Camera-type eye (tissue), 1 donor: Measurements from ENCODE around the gene TESK2. TPM values are rescaled to one million over a fixed set of nuclear protein-coding genes. Genes with fewer than 3 reads are reported as not detected.

Experiments used
- total RNA-seq: library from RNA; depleted of rRNA; stranded (reverse); fragments of >200 nt; gene quantifications from one replicate; pipeline ENCODE4 v1.2.3, GENCODE V29; 2014

Gene TESK2, protein sequence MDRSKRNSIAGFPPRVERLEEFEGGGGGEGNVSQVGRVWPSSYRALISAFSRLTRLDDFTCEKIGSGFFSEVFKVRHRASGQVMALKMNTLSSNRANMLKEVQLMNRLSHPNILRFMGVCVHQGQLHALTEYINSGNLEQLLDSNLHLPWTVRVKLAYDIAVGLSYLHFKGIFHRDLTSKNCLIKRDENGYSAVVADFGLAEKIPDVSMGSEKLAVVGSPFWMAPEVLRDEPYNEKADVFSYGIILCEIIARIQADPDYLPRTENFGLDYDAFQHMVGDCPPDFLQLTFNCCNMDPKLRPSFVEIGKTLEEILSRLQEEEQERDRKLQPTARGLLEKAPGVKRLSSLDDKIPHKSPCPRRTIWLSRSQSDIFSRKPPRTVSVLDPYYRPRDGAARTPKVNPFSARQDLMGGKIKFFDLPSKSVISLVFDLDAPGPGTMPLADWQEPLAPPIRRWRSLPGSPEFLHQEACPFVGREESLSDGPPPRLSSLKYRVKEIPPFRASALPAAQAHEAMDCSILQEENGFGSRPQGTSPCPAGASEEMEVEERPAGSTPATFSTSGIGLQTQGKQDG
- 4.8 TPM for total RNA-seq

DNA sequence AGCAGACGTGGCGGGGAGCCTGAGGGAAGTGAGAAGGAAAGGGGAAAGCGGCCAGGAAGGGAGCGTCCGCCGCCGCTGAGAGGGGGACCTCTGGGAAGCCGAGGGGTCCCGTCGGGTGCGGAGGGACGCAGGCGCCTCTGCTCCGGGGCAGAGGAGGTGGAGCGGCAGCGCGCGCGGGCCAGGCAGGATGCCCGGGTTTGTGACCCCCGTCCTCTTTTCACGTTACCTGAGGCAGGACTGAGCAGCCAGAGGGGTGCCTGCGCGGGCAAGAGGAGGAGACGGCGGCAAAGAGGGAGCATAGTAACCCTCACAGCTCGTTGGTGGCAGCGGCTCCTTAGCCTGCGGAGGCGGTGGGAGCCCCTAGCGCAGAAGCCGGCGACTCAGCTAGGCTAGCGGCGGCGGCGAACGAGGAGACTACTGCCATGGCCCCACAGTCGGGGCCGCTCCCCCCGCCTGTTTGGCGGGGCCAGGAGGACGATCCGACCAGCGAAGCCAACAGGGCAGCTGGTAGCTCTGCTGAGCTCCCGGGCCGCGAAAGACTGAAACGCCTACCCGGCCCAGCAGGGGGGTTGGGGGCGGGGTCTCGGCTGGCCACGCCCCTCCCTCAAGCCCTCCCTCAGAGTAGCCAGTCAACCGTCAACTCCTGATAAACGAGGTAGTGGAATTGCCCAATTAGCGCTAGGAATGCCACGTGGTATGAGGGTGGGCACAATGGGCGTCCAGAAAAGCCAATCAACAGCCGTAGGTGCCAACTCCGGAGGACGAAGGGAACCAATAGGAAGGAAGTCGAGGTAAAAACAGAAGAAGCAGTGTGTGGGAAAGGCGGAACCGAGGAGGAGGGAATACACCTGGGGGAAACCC lies at the start of gene TESK2:
TESK2 (minus strand) TSS at position 538 of the 861 bp plus-strand sequence. CDS start 33,378 bp downstream, outside the sequence.

DNA sequence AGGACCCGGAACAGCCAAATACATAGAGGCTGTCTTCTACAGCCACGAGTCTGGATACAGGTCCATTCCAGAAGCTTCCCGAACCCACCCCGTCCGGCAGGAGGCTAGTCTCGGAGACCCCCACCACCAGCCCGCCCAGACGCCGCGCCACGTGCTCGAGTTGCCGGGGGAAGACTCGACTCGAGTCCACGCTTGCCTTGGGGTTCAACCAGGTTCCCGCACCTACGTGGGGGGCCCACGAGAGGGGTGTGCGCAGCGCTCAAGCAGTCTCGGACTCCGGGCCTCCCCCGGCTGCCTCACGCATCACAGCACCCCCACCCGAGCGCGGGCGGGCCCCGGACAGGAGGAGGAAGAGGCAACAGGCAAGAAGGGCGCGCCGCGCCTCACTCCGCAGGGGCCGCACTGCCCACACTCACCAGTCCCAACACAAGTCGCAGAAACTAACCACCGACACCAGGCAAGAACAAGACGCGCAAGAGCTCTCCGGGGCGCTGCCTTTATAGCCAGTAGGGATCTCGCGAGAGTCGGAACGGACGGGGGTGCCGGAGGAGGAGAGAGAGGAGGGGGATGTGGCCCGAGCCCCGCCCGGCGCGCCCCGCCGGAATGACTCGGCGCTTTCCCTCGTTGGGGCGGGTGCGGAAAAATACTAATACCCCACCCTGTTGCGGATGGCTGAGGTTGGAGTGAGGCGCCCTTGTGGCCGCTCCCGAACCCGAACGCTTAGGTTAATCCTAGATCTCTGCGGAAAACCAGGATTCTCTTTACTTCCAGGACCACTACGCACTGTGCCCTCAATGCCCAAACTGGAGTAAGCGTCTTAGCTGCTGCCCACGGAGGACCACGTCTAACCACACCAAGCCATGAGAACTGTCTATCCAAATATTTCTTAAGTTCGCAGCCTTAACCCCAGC lies 30.7 kb upstream of the TESK2 start, which contains the start of gene PRDX1:
PRDX1 (minus strand) TSS at position 472 of the 911 bp plus-strand sequence. CDS start 2,841 bp downstream, outside the sequence.

DNA sequence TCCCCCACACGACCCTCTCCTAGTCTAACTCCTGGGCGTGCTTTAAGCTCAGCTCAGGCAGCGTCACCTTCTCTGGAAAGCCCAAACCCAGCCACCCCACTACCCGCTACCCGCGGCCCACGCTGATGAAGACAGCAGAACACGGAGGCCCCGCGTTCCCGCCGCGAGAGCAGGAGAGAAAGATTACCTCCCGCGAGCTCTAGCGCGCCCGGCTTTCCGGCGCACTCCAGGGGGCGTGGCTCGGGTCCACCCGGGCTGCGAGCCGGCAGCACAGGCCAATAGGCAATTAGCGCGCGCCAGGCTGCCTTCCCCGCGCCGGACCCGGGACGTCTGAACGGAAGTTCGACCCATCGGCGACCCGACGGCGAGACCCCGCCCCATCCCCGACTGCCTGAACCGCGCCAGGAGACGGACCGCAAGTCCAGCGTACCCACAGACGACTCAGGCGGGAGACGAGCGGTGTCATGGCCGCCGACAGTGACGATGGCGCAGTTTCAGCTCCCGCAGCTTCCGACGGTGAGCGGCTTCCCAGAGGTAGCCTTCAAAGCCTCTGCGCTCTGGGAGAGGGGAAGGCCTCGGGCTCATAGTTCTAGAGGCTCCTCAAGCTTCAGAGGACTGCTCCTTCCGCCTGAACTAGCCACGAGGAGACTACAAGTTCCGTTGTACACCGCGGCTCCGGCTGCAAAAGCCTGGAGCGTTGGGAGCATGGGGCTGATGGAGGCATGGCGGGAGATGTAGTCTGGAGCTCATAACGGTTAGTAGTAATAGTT lies 151.0 kb downstream of the TESK2 start, which contains the start of the genes MUTYH and TOE1:
MUTYH (minus strand) TSS at position 652 of the 770 bp plus-strand sequence. CDS start 5,935 bp downstream, outside the sequence.
TOE1 (plus strand) TSS at position 382 of the 770 bp plus-strand sequence; CDS start at position 465, 83 bp downstream.

GRCh38 chr1:45326627-45327623 lies 164.0 kb downstream of the TESK2 start, which contains the start of gene HPDL:
TSS of gene HPDL (plus strand) at chr1:45326895. CDS start at chr1:45327149, 254 bp downstream.

Other genes with a start within 250 kb of the TESK2 start
- 1.4 TPM for gene HPDL, start 164.3 kb downstream of the TESK2 start, total RNA-seq
- gene TOE1, start 151.0 kb downstream of the TESK2 start, total RNA-seq: 13.9 TPM
- gene MUTYH, start 150.7 kb downstream of the TESK2 start, total RNA-seq: 27.1 TPM
- 0.66 TPM for gene CCDC163, start 8.9 kb upstream of the TESK2 start, total RNA-seq
- 2.0 TPM for gene MMACHC, start 9.1 kb upstream of the TESK2 start, total RNA-seq
- 174 TPM for gene PRDX1, start 30.7 kb upstream of the TESK2 start, total RNA-seq
- gene AKR1A1, start 59.7 kb upstream of the TESK2 start, total RNA-seq: 57.1 TPM
- gene NASP, start 92.9 kb upstream of the TESK2 start, total RNA-seq: 130 TPM
- gene CCDC17, start 132.9 kb upstream of the TESK2 start, total RNA-seq: 0.93 TPM
- 105 TPM for gene GPBP1L1, start 195.4 kb upstream of the TESK2 start, total RNA-seq
- 16.4 TPM for gene TMEM69, start 197.0 kb upstream of the TESK2 start, total RNA-seq